WTC11 (cell line): Measurements from ENCODE around the gene SEMA3C. TPM values are rescaled to one million over a fixed set of nuclear protein-coding genes. Genes with fewer than 3 reads are reported as not detected.

ENCODE experiments used
- ATAC-seq: fragments of 200-7000 bp; cut with Tn5 transposase; 2 replicates; pipeline ENCODE4 v1.10.0; 2021; ENCODE audit warnings: mild to moderate bottlenecking, moderate library complexity
- CTCF ChIA-PET: fragments of 300-600 bp; sonication (Branson Sonifier 250); formaldehyde crosslinking; loops from one replicate; lab custom pipeline; 2021; ENCODE audit warnings: antibody characterized with exemption; lab: Charles Lee
- POLR2A ChIA-PET: fragments of 350-600 bp; sonication (Branson Sonifier 250); formaldehyde crosslinking; loops from one replicate; lab custom pipeline; 2021; ENCODE audit warnings: antibody characterized with exemption; lab: Charles Lee
- DNase-seq: peaks from one replicate; pipeline ENCODE4 v3.0.0; 2021; ENCODE audit warnings: low spot score
- H3K27ac Mint-ChIP-seq: 2 replicates; pipeline ENCODE4 v1.8.0; 2021; ENCODE audit warnings: mixed read lengths
- H3K27me3 Mint-ChIP-seq: 2 replicates; pipeline ENCODE4 v1.8.0; 2021; ENCODE audit warnings: low read depth, mild to moderate bottlenecking, moderate library complexity, mixed read lengths
- H3K36me3 Mint-ChIP-seq: 2 replicates; pipeline ENCODE4 v1.8.0; 2021; ENCODE audit warnings: mixed read lengths
- H3K4me1 Mint-ChIP-seq: 2 replicates; pipeline ENCODE4 v1.8.0; 2022; ENCODE audit warnings: mixed read lengths
- H3K4me3 Mint-ChIP-seq: 2 replicates; pipeline ENCODE4 v1.8.0; 2021; ENCODE audit warnings: mild to moderate bottlenecking, moderate library complexity, mixed read lengths
- H3K9me3 Mint-ChIP-seq: 2 replicates; pipeline ENCODE4 v1.8.0; 2021; ENCODE audit warnings: mixed read lengths
- GTF2I ChIP-seq: fragments of 250-450 bp; sonication (Bioruptor Pico); conservative IDR thresholded peaks from 2 replicates; pipeline ENCODE4 v1.4.0; 2021; ENCODE audit warnings: mild to moderate bottlenecking
- MYBL2 ChIP-seq: sonication (generic); formaldehyde crosslinking; IDR thresholded peaks from 2 replicates; pipeline ENCODE4 v1.8.1; 2023; ENCODE audit warnings: mild to moderate bottlenecking, moderate library complexity, missing genetic modification reagents
- NFYB ChIP-seq: sonication (generic); formaldehyde crosslinking; conservative IDR thresholded peaks from 2 replicates; pipeline ENCODE4 v1.8.0; 2022; ENCODE audit warnings: low read depth, missing genetic modification reagents
- SMAD3 ChIP-seq: sonication (generic); formaldehyde crosslinking; IDR thresholded peaks from 2 replicates; pipeline ENCODE4 v1.8.0; 2022; ENCODE audit warnings: missing genetic modification reagents, mild to moderate bottlenecking, borderline replicate concordance
- TCF7 ChIP-seq: sonication (generic); formaldehyde crosslinking; IDR thresholded peaks from 2 replicates; pipeline ENCODE4 v1.8.0; 2022; ENCODE audit warnings: mild to moderate bottlenecking, low read depth, missing genetic modification reagents, moderate library complexity
- TEAD1 ChIP-seq: sonication (generic); formaldehyde crosslinking; IDR thresholded peaks from 2 replicates; pipeline ENCODE4 v1.8.0; 2022; ENCODE audit warnings: mild to moderate bottlenecking, missing genetic modification reagents
- ZBTB21 ChIP-seq: sonication (generic); formaldehyde crosslinking; IDR thresholded peaks from 2 replicates; pipeline ENCODE4 v1.8.1; 2023; ENCODE audit warnings: mild to moderate bottlenecking, missing genetic modification reagents, borderline replicate concordance
- ZNF219 ChIP-seq: sonication (generic); formaldehyde crosslinking; IDR thresholded peaks from 2 replicates; pipeline ENCODE4 v1.8.0; 2023; ENCODE audit warnings: missing genetic modification reagents, mild to moderate bottlenecking, borderline replicate concordance
- ZNF416 ChIP-seq: fragments of 250-450 bp; sonication (Bioruptor Pico); IDR thresholded peaks from 2 replicates; pipeline ENCODE4 v1.9.0; 2021; ENCODE audit warnings: mild to moderate bottlenecking, inconsistent platforms
- total RNA-seq: library from RNA; stranded (reverse); gene quantifications from 3 replicates; pipeline ENCODE4 v1.2.3, GENCODE V29; 2021
- TF ChIP-seq, protein P1 (sequence below): fragments of 250-450 bp; sonication (Bioruptor Pico); IDR thresholded peaks from 2 replicates; pipeline ENCODE4 v1.9.0; 2021; ENCODE audit warnings: mild to moderate bottlenecking, borderline replicate concordance
- TF ChIP-seq, protein P2 (sequence below): fragments of 250-450 bp; sonication (Bioruptor Pico); IDR thresholded peaks from 2 replicates; pipeline ENCODE4 v1.9.0; 2021; ENCODE audit warnings: moderate library complexity, mild to moderate bottlenecking, inconsistent platforms, borderline replicate concordance
- TF ChIP-seq, protein P3 (sequence below): sonication (generic); formaldehyde crosslinking; IDR thresholded peaks from 2 replicates; pipeline ENCODE4 v1.8.1; 2022; ENCODE audit warnings: missing genetic modification reagents, borderline replicate concordance
- TF ChIP-seq, protein P4 (sequence below): sonication (generic); formaldehyde crosslinking; IDR thresholded peaks from 2 replicates; pipeline ENCODE4 v1.8.0; 2023; ENCODE audit warnings: mild to moderate bottlenecking, missing genetic modification reagents
- TF ChIP-seq, protein P5 (sequence below): sonication (generic); formaldehyde crosslinking; IDR thresholded peaks from 2 replicates; pipeline ENCODE4 v1.8.1; 2022; ENCODE audit warnings: low read depth, mild to moderate bottlenecking, moderate library complexity, missing genetic modification reagents, borderline replicate concordance
- TF ChIP-seq, protein P6 (sequence below): sonication (generic); formaldehyde crosslinking; conservative IDR thresholded peaks from 2 replicates; pipeline ENCODE4 v1.8.1; 2023; ENCODE audit warnings: mild to moderate bottlenecking, low read depth, missing genetic modification reagents, moderate library complexity
- TF ChIP-seq, protein P7 (sequence below): fragments of 250-450 bp; sonication (Bioruptor Pico); IDR thresholded peaks from 2 replicates; pipeline ENCODE4 v2.1.2; 2022; ENCODE audit warnings: mild to moderate bottlenecking, moderate library complexity

SEMA3C gene
- total RNA-seq, 1 experiment from 2014 or later = 2.1 TPM

DNA sequence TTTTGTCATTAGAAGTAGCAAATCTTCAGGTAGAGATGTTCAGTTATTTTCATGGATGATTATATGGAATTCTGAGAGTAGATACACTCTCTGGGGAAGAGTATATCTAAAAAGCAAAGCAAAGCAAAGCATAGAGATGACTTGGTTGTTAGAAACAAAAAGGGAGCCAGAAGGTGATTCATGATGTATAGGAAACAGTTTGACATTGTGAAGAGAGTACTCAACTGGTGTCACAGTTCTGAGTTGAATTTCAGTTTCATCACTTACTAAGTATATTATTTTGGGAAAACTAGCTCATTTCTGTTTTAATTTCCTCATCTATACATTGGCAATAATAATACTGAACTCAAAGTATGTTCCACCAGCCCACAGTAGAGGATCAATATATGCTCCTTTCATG, 86.8 kb downstream of the SEMA3C start (continued):
- TF ChIP-seq, protein P1, sequence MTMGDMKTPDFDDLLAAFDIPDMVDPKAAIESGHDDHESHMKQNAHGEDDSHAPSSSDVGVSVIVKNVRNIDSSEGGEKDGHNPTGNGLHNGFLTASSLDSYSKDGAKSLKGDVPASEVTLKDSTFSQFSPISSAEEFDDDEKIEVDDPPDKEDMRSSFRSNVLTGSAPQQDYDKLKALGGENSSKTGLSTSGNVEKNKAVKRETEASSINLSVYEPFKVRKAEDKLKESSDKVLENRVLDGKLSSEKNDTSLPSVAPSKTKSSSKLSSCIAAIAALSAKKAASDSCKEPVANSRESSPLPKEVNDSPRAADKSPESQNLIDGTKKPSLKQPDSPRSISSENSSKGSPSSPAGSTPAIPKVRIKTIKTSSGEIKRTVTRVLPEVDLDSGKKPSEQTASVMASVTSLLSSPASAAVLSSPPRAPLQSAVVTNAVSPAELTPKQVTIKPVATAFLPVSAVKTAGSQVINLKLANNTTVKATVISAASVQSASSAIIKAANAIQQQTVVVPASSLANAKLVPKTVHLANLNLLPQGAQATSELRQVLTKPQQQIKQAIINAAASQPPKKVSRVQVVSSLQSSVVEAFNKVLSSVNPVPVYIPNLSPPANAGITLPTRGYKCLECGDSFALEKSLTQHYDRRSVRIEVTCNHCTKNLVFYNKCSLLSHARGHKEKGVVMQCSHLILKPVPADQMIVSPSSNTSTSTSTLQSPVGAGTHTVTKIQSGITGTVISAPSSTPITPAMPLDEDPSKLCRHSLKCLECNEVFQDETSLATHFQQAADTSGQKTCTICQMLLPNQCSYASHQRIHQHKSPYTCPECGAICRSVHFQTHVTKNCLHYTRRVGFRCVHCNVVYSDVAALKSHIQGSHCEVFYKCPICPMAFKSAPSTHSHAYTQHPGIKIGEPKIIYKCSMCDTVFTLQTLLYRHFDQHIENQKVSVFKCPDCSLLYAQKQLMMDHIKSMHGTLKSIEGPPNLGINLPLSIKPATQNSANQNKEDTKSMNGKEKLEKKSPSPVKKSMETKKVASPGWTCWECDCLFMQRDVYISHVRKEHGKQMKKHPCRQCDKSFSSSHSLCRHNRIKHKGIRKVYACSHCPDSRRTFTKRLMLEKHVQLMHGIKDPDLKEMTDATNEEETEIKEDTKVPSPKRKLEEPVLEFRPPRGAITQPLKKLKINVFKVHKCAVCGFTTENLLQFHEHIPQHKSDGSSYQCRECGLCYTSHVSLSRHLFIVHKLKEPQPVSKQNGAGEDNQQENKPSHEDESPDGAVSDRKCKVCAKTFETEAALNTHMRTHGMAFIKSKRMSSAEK (CRISPR knock-in tag) = no peak
- no peak for TF ChIP-seq NFYB (CRISPR knock-in tag)
- TF ChIP-seq, protein P2, sequence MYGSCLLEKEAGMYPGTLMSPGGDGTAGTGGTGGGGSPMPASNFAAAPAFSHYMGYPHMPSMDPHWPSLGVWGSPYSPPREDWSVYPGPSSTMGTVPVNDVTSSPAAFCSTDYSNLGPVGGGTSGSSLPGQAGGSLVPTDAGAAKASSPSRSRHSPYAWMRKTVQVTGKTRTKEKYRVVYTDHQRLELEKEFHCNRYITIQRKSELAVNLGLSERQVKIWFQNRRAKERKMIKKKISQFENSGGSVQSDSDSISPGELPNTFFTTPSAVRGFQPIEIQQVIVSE (CRISPR knock-in tag) = no peak
- TF ChIP-seq, protein P3, sequence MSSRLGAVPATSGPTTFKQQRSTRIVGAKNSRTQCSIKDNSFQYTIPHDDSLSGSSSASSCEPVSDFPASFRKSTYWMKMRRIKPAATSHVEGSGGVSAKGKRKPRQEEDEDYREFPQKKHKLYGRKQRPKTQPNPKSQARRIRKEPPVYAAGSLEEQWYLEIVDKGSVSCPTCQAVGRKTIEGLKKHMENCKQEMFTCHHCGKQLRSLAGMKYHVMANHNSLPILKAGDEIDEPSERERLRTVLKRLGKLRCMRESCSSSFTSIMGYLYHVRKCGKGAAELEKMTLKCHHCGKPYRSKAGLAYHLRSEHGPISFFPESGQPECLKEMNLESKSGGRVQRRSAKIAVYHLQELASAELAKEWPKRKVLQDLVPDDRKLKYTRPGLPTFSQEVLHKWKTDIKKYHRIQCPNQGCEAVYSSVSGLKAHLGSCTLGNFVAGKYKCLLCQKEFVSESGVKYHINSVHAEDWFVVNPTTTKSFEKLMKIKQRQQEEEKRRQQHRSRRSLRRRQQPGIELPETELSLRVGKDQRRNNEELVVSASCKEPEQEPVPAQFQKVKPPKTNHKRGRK (CRISPR knock-in tag) = no peak

DNA sequence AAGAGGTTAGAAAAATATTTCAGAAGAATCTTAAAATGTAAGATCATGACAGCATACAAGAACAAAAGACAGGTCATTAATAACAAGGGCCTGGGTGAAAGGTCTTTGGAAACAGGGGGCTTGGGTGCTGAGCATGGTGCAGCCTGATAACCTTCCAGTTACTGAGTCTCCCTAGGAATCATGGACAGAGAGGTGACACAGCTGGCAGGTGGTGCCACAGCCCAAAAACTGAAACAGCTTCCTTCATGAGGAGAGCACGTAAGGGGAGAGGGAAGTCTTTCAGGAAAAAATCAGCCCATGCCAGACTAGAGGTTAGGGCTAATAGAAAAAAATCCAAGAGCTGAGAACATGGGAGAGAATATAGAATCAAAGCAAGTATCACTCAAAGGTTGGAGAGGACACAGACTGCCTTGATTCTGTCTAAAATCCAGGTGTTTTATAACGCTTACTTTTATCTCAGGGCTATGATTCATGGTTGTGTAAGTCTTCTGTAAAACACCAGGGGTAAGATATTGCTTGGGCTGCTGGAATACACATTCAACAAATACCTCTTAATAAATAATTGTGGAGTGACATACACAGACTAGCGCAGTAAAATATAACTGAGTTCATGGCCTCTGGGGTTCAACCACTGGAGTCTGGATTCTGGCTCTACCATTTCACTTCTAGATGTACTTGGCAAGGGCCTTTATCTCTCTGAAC, 88.1 kb downstream of the SEMA3C start:
- TF ChIP-seq SMAD3 (CRISPR knock-in tag) (no peak), ZBTB21 (CRISPR knock-in tag) (no peak), GTF2I (CRISPR knock-in tag) (no peak), ZNF219 (CRISPR knock-in tag) (no peak), TEAD1 (CRISPR knock-in tag) (no peak), MYBL2 (CRISPR knock-in tag) (no peak), TCF7 (CRISPR knock-in tag) (no peak), ZNF416 (CRISPR knock-in tag) (no peak)
- TF ChIP-seq, protein P4, sequence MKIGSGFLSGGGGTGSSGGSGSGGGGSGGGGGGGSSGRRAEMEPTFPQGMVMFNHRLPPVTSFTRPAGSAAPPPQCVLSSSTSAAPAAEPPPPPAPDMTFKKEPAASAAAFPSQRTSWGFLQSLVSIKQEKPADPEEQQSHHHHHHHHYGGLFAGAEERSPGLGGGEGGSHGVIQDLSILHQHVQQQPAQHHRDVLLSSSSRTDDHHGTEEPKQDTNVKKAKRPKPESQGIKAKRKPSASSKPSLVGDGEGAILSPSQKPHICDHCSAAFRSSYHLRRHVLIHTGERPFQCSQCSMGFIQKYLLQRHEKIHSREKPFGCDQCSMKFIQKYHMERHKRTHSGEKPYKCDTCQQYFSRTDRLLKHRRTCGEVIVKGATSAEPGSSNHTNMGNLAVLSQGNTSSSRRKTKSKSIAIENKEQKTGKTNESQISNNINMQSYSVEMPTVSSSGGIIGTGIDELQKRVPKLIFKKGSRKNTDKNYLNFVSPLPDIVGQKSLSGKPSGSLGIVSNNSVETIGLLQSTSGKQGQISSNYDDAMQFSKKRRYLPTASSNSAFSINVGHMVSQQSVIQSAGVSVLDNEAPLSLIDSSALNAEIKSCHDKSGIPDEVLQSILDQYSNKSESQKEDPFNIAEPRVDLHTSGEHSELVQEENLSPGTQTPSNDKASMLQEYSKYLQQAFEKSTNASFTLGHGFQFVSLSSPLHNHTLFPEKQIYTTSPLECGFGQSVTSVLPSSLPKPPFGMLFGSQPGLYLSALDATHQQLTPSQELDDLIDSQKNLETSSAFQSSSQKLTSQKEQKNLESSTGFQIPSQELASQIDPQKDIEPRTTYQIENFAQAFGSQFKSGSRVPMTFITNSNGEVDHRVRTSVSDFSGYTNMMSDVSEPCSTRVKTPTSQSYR (CRISPR knock-in tag) = no peak
- TF ChIP-seq, protein P5, sequence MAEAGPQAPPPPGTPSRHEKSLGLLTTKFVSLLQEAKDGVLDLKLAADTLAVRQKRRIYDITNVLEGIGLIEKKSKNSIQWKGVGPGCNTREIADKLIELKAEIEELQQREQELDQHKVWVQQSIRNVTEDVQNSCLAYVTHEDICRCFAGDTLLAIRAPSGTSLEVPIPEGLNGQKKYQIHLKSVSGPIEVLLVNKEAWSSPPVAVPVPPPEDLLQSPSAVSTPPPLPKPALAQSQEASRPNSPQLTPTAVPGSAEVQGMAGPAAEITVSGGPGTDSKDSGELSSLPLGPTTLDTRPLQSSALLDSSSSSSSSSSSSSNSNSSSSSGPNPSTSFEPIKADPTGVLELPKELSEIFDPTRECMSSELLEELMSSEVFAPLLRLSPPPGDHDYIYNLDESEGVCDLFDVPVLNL (CRISPR knock-in tag) = no peak
- TF ChIP-seq, protein P6, sequence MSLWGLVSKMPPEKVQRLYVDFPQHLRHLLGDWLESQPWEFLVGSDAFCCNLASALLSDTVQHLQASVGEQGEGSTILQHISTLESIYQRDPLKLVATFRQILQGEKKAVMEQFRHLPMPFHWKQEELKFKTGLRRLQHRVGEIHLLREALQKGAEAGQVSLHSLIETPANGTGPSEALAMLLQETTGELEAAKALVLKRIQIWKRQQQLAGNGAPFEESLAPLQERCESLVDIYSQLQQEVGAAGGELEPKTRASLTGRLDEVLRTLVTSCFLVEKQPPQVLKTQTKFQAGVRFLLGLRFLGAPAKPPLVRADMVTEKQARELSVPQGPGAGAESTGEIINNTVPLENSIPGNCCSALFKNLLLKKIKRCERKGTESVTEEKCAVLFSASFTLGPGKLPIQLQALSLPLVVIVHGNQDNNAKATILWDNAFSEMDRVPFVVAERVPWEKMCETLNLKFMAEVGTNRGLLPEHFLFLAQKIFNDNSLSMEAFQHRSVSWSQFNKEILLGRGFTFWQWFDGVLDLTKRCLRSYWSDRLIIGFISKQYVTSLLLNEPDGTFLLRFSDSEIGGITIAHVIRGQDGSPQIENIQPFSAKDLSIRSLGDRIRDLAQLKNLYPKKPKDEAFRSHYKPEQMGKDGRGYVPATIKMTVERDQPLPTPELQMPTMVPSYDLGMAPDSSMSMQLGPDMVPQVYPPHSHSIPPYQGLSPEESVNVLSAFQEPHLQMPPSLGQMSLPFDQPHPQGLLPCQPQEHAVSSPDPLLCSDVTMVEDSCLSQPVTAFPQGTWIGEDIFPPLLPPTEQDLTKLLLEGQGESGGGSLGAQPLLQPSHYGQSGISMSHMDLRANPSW (CRISPR knock-in tag) = no peak
- TF ChIP-seq, protein P7, sequence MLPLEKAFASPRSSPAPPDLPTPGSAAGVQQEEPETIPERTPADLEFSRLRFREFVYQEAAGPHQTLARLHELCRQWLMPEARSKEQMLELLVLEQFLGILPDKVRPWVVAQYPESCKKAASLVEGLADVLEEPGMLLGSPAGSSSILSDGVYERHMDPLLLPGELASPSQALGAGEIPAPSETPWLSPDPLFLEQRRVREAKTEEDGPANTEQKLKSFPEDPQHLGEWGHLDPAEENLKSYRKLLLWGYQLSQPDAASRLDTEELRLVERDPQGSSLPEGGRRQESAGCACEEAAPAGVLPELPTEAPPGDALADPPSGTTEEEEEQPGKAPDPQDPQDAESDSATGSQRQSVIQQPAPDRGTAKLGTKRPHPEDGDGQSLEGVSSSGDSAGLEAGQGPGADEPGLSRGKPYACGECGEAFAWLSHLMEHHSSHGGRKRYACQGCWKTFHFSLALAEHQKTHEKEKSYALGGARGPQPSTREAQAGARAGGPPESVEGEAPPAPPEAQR (CRISPR knock-in tag) = no peak
- POLR2A ChIA-PET = no interaction called here
- H3K27ac Mint-ChIP-seq = no peak overlapping the region
- H3K4me3 Mint-ChIP-seq = no peak overlapping the region
- ATAC-seq (no peak), DNase-seq (no peak)
- no peaks in the 10 kb centered on the region for H3K9me3 Mint-ChIP-seq
- peaks cover 2% of the 10 kb centered on the region; the same call in 1 of the 2 replicates for H3K4me1 Mint-ChIP-seq
- H3K36me3 Mint-ChIP-seq = no peaks in the 10 kb centered on the region
- CTCF ChIA-PET = no interaction called here
- no peaks in the 10 kb centered on the region for H3K27me3 Mint-ChIP-seq
